ENCODE results near the gene GNGT2. TPM values are rescaled to one million over a fixed set of nuclear protein-coding genes. Genes with fewer than 3 reads are reported as not detected.

Gene GNGT2
- polyA plus RNA-seq, 1 of the 3 experiments (the other 2 are of a cell fraction), result 11.0 TPM

DNA sequence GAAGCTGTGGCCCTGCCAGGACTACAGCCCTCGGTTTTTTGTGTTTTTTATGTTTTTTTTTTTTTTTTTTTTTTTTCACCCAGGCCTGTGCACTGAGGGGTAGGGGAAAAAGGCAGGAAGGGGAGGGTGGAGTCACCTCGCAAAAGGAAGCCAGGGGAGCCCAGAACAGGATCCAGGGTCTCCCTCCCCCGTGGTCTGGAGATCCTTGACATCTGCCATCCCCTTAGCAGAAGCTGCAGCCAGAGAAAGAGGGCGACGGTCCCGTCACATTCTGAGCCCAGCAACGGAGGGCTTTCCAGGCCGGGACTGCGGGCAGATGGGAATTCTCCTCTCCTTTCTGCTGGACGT lies 49.3 kb upstream of the GNGT2 start:
- no peak for TF ChIP-seq MEF2A (IDR thresholded peaks at IDR 0.05; ENCODE audit: borderline replicate concordance, low read depth)
- TF ChIP-seq FOXM1 (IDR thresholded peaks at IDR 0.05; ENCODE audit: low read depth), result no peak
- no peak for TF ChIP-seq GABPA (IDR thresholded peaks at IDR 0.05; ENCODE audit: low read depth)
- no peak for TF ChIP-seq FOXJ3 (CRISPR knock-in tag; IDR thresholded peaks at IDR 0.05)
- no peak for TF ChIP-seq RFX5 (IDR thresholded peaks at IDR 0.05; ENCODE audit: low read length)
- TF ChIP-seq, protein P1, sequence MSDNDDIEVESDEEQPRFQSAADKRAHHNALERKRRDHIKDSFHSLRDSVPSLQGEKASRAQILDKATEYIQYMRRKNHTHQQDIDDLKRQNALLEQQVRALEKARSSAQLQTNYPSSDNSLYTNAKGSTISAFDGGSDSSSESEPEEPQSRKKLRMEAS (IDR thresholded peaks at IDR 0.05; ENCODE audit: low read depth), result no peak
- TF ChIP-seq YY1 (IDR thresholded peaks at IDR 0.05; ENCODE audit: low read depth), result no peak
- TF ChIP-seq ELF1 (IDR thresholded peaks at IDR 0.05), result no peak
- TF ChIP-seq NFIC (IDR thresholded peaks at IDR 0.05; ENCODE audit: borderline replicate concordance), result no peak
- TF ChIP-seq RAD21 (IDR thresholded peaks at IDR 0.05; ENCODE audit: low read length), result no peak
- TF ChIP-seq USF1 (IDR thresholded peaks at IDR 0.05; ENCODE audit: borderline replicate concordance, low read depth), result no peak
- no peak for TF ChIP-seq SIN3A (IDR thresholded peaks at IDR 0.05; ENCODE audit: borderline replicate concordance, low read depth, low read length)
- no peak for TF ChIP-seq REST (IDR thresholded peaks at IDR 0.05; ENCODE audit: low read depth, low read length)
- no peak for TF ChIP-seq CHD2 (IDR thresholded peaks at IDR 0.05; ENCODE audit: low read length, partially characterized antibody)
- ChIA-PET POLR2A (no interaction called here), CTCF (interaction anchor here (0.8 to 3.8 kb wide), 10 partner anchors 9 to 535 kb away, joined by 3 to 20 read pairs (median 5); no protein-coding TSS in a partner anchor)
- Histone ChIP-seq H2AFZ (ENCODE audit: low read depth) (peak overlapping the region; percentile 95), H3K9ac (peak overlapping the region; percentile 59; the same call in 1 of the 2 replicates), H3K4me1 (ENCODE audit: control insufficient read depth in 1 of 2, insufficient read depth in 2 of 2, low read depth in 1 of 2, low read length in 1 of 2) (peaks cover 4% of the 10 kb centered on the region in 2 experiments; a peak in 1 of 4 replicates), H3K79me2 (ENCODE audit: insufficient read depth) (no peaks in the 10 kb centered on the region), H3K9me2 (no peaks in the 10 kb centered on the region), H3K4me3 (ENCODE audit: low read depth in 2 of 2, low read length in 1 of 2) (peak overlapping the region; percentile 49 to 58), H3K4me2 (peak overlapping the region; percentile 75), H3K36me3 (replicated peaks in 1 of 2; ENCODE audit: control insufficient read depth in 1 of 2, insufficient read depth in 2 of 2, low read length in 1 of 2) (no peaks in the 10 kb centered on the region), H3F3A (replicated peaks; ENCODE audit: insufficient read depth) (no peaks in the 10 kb centered on the region), H3K9me3 (no peaks in the 10 kb centered on the region), H4K20me1 (ENCODE audit: insufficient read depth) (no peaks in the 10 kb centered on the region), H3K27me3 (ENCODE audit: insufficient read depth) (no peaks in the 10 kb centered on the region), H3K27ac (ENCODE audit: low read depth in 2 of 2, low read length in 1 of 2) (peak overlapping the region in 1 of 2 experiments; percentile 46; a peak in 2 of 4 replicates)
- DNase-seq, result no peak
- 43% methylated on average over 10 of the region's 10 CpGs for WGBS (ENCODE audit: low lambda C conversion rate)

GRCh38 chr17:49258394-49258793 lies 48.0 kb upstream of the GNGT2 start:
- no peak for DNase-seq
- WGBS (ENCODE audit: low lambda C conversion rate), result 83% methylated on average over 3 of the region's 3 CpGs
- TF ChIP-seq YY1 (IDR thresholded peaks at IDR 0.05; ENCODE audit: low read depth), result no peak
- no peak for TF ChIP-seq SMC3 (IDR thresholded peaks at IDR 0.05; ENCODE audit: low read depth, low read length)
- TF ChIP-seq FOSL2 (IDR thresholded peaks at IDR 0.05; ENCODE audit: borderline replicate concordance, low read depth), result no peak
- TF ChIP-seq TAF1 (IDR thresholded peaks at IDR 0.05; ENCODE audit: borderline replicate concordance, low read depth, low read length), result no peak
- no peak for TF ChIP-seq RFX5 (IDR thresholded peaks at IDR 0.05; ENCODE audit: low read length)
- no peaks in the 10 kb centered on the region for H3F3A ChIP-seq (replicated peaks; ENCODE audit: insufficient read depth)
- no peak overlapping the region for H3K4me3 ChIP-seq (ENCODE audit: low read depth in 2 of 2, low read length in 1 of 2)
- H2AFZ ChIP-seq (ENCODE audit: low read depth), result peak overlapping the region; percentile 49; the same call in 1 of the 2 replicates
- H3K4me2 ChIP-seq, result no peak overlapping the region
- POLR2A ChIA-PET, result no interaction called here
- no peaks in the 10 kb centered on the region for H3K9me3 ChIP-seq
- no peaks in the 10 kb centered on the region for H3K9me2 ChIP-seq
- peaks cover 4% of the 10 kb centered on the region in 2 experiments; a peak in 1 of 4 replicates for H3K4me1 ChIP-seq (ENCODE audit: control insufficient read depth in 1 of 2, insufficient read depth in 2 of 2, low read depth in 1 of 2, low read length in 1 of 2)
- H3K36me3 ChIP-seq (replicated peaks in 1 of 2; ENCODE audit: control insufficient read depth in 1 of 2, insufficient read depth in 2 of 2, low read length in 1 of 2), result no peaks in the 10 kb centered on the region
- H3K27me3 ChIP-seq (ENCODE audit: insufficient read depth), result no peaks in the 10 kb centered on the region
- CTCF ChIA-PET, result interaction anchor here (3.8 kb wide), 1 partner anchor 31 kb away, joined by 13 read pairs; no protein-coding TSS in a partner anchor
- H3K9ac ChIP-seq, result no peak overlapping the region
- H3K79me2 ChIP-seq (ENCODE audit: insufficient read depth), result no peaks in the 10 kb centered on the region
- H3K27ac ChIP-seq (ENCODE audit: low read depth in 2 of 2, low read length in 1 of 2), result no peak overlapping the region
- no peaks in the 10 kb centered on the region for H4K20me1 ChIP-seq (ENCODE audit: insufficient read depth)

Data from SK-N-SH (cell line).